ENCODE results near the gene ASCC3. TPM values are rescaled to one million over a fixed set of nuclear protein-coding genes. Genes with fewer than 3 reads are reported as not detected.

ASCC3 gene
- total and polyA plus RNA-seq, 12 donors: 3.9 to 22.9 (median 16.1) TPM

DNA sequence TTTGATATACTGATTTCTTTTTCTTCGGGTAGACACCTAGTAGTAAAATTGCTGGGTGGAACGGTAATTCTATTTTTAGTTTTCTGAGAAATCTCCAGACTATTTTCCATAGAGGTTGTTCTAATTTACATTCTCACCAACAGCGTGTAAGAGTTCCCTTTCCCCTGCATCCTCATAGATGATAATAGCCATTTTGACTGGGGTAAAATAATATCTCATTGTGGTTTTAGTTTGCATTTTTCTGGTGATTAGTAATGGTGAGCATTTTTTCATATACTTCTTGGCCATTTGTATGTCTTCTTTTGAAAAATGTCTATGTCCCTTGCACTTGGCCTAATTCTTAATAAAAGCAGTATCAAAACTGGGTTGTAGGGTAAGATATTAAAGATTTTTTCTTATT is 267.5 kb downstream of the ASCC3 start:
- WGBS, 2 donors: 84 to 95% methylated on average over 3 of the region's 3 CpGs

DNA sequence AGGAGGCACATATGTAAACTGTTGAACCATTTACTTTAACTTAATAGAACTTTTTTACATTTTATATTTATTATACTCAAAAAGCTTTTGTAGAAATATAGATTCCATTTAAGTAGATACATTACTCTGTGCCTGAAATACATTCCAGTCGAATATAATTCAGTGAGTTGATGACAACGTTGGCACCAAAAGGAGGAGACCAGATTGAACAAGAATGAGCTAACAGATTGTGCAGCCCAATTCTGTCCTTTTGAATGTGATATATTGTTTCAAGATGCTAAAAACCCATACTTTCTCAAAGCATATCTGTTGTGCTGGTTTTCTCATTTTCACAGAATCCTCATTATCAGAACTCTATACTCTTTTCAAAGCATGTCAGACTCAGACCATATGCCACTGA is 269.0 kb downstream of the ASCC3 start:
- Histone ChIP-seq H3K4me3 (no peak overlapping the region), H3K27ac (no peak overlapping the region), H3K9me3 (no peaks in the 10 kb centered on the region), H3K4me1 (no peaks in the 10 kb centered on the region), H3K36me3 (peaks cover 0 to 16% (median 0%) of the 10 kb centered on the region in 9 donors), H3K27me3 (no peaks in the 10 kb centered on the region)
- TF ChIP-seq CTCF (IDR thresholded peaks at IDR 0.05): no peak
- ATAC-seq (no peak), DNase-seq (no peak)
- intact Hi-C loops (cut with DNase I): no loop called here
- 60 to 70% methylated on average over 2 of the region's 2 CpGs for WGBS, 2 donors

More for the DNA sequence above, 267.5 kb downstream of the ASCC3 start:
- intact Hi-C loops (cut with DNase I): no loop called here
- DNase-seq (no peak), ATAC-seq (no peak)
- H3K36me3 ChIP-seq: peaks cover 0 to 30% (median 0%) of the 10 kb centered on the region in 9 donors
- no peak overlapping the region for H3K27ac ChIP-seq
- no peaks in the 10 kb centered on the region for H3K27me3 ChIP-seq
- H3K4me3 ChIP-seq: no peak overlapping the region
- H3K4me1 ChIP-seq: peaks cover 0 to 13% (median 0%) of the 10 kb centered on the region in 9 donors
- TF ChIP-seq CTCF (IDR thresholded peaks at IDR 0.05): no peak
- H3K9me3 ChIP-seq: no peaks in the 10 kb centered on the region

DNA sequence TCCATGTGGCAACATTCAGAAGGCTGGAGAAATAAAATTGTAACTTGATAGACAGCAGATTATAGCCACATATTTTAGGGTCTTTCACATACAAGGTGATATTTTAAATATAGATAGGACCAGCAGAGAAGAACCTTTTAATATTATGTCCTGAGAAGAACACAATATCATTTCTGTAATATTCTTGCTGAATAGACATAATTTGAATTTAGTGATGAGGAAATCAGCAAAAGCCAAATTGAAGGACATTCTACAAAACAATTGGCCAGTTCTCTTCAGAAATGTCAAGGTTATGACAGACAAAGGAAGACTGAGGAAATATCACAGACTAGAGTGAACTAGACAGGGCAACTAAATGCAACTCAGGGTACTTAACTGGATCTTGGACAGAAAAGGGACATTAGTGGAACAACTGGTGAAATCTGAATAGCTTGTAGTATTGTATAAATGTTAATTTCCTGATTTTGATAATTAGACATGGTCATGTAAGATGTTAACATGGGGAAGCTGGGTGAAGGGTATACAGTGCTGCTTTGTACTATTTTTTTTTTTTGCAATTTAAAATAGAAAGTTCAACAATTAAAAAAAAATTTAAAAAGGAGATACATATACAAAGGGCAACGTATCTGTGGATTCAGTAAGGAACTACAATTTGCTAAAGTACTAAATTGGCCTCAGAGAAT is 281.9 kb downstream of the ASCC3 start:
- H3K27ac ChIP-seq: no peak overlapping the region

DNA sequence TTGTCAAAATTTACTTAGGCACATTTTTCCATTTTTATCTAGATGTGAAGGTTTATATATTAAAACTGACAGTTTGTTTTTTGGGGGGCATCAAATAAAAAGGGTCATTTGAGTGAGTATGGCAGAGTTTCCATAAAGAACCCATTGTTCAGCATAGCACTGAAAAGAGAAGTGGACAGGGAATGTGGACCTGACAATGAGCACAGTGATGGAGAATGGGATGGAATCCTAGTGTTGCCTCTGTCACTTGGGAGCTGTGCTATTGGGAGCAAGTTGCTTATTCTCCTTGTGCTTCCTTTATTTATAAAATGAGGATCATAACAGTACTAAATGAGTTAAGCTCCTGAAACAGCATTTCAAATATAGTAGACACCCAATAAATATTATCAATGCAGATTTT is 285.7 kb downstream of the ASCC3 start:
- H3K9me3 ChIP-seq: no peaks in the 10 kb centered on the region
- peaks cover 0 to 53% (median 0%) of the 10 kb centered on the region in 9 donors for H3K36me3 ChIP-seq
- no peak for ATAC-seq
- no peaks in the 10 kb centered on the region for H3K27me3 ChIP-seq
- intact Hi-C loops (cut with DNase I): no loop called here
- DNase-seq: no peak
- no peaks in the 10 kb centered on the region for H3K4me1 ChIP-seq
- TF ChIP-seq CTCF (IDR thresholded peaks at IDR 0.05): no peak
- no peak overlapping the region for H3K4me3 ChIP-seq
- H3K27ac ChIP-seq: no peak overlapping the region

More for the DNA sequence above, 281.9 kb downstream of the ASCC3 start:
- Histone ChIP-seq H3K9me3 (no peaks in the 10 kb centered on the region), H3K36me3 (peaks cover 0 to 88% (median 3%) of the 10 kb centered on the region in 9 donors), H3K4me1 (no peaks in the 10 kb centered on the region), H3K27me3 (no peaks in the 10 kb centered on the region), H3K4me3 (no peak overlapping the region)
- no peak for TF ChIP-seq CTCF (IDR thresholded peaks at IDR 0.05)
- DNase-seq (no peak), ATAC-seq (no peak)
- WGBS, 2 donors: 96 to 99% methylated on average over 1 of the region's 1 CpG
- intact Hi-C loops (cut with DNase I): no loop called here
